KMS-11 (cell line): Measurements from ENCODE around the gene CROT.

ENCODE experiments used
- H2AFZ ChIP-seq: fragments of 200-600 bp; sonication (generic); 2 replicates; pipeline ENCODE4 v1.6.1; 2016; ENCODE audit warnings: antibody characterized with exemption, mixed run types, low read depth
- H3K27ac ChIP-seq: fragments of 200-600 bp; sonication (generic); 2 replicates; pipeline ENCODE4 v1.6.1; 2016; ENCODE audit warnings: mild to moderate bottlenecking, mixed run types
- H3K27me3 ChIP-seq: fragments of 200-600 bp; sonication (generic); 2 replicates; pipeline ENCODE4 v1.6.1; 2017; ENCODE audit warnings: mild to moderate bottlenecking, low read depth, mixed run types, moderate library complexity; ENCODE audit not compliant: insufficient read depth
- H3K36me3 ChIP-seq: fragments of 200-600 bp; sonication (generic); 2 replicates; pipeline ENCODE4 v1.6.1; 2017; ENCODE audit warnings: mild to moderate bottlenecking, mixed run types; ENCODE audit not compliant: insufficient read depth
- H3K4me1 ChIP-seq: fragments of 200-600 bp; sonication (generic); 2 replicates; pipeline ENCODE4 v1.6.1; 2016; ENCODE audit warnings: mild to moderate bottlenecking, low read depth, mixed run types; ENCODE audit not compliant: poor library complexity, severe bottlenecking
- H3K4me2 ChIP-seq: fragments of 200-600 bp; sonication (generic); 2 replicates; pipeline ENCODE4 v1.7.0; 2016; ENCODE audit warnings: mild to moderate bottlenecking, mixed run types
- H3K4me3 ChIP-seq: fragments of 200-600 bp; sonication (generic); IDR thresholded peaks from 2 replicates; pipeline ENCODE4 v1.6.1; 2017; ENCODE audit warnings: low read depth, low read length, mixed read lengths; ENCODE audit not compliant: insufficient read depth
- H3K79me2 ChIP-seq: fragments of 200-600 bp; sonication (generic); 2 replicates; pipeline ENCODE4 v1.6.1; 2016; ENCODE audit warnings: low read depth, mixed run types; ENCODE audit not compliant: insufficient read depth
- H3K9ac ChIP-seq: fragments of 200-600 bp; sonication (generic); 2 replicates; pipeline ENCODE4 v1.6.1; 2016; ENCODE audit warnings: mild to moderate bottlenecking, mixed run types
- H4K20me1 ChIP-seq: fragments of 200-600 bp; sonication (generic); 2 replicates; pipeline ENCODE4 v1.6.1; 2016; ENCODE audit warnings: mild to moderate bottlenecking, mixed run types; ENCODE audit not compliant: insufficient read depth
- CTCF ChIP-seq: fragments of 200-600 bp; sonication (generic); conservative IDR thresholded peaks from 2 replicates; pipeline ENCODE4 v1.6.1; 2017; ENCODE audit warnings: low read depth, mild to moderate bottlenecking, antibody characterized with exemption, low read length, moderate library complexity, mixed read lengths

CROT gene

GRCh38 chr7:87322912-87323311 is 22.6 kb upstream of the CROT start:
- Histone ChIP-seq H3K27me3 (no peaks in the 10 kb centered on the region), H3K9ac (no peak overlapping the region), H3K36me3 (no peaks in the 10 kb centered on the region), H3K79me2 (no peaks in the 10 kb centered on the region), H3K4me3 (no peak overlapping the region), H2AFZ (no peak overlapping the region), H3K4me1 (peaks cover 22% of the 10 kb centered on the region), H3K4me2 (no peak overlapping the region), H4K20me1 (no peaks in the 10 kb centered on the region), H3K27ac (no peak overlapping the region)
- no peak for TF ChIP-seq CTCF

GRCh38 chr7:87325576-87326370 is 19.7 kb upstream of the CROT start:
- H3K9ac ChIP-seq, result no peak overlapping the region
- H4K20me1 ChIP-seq, result no peaks in the 10 kb centered on the region

GRCh38 chr7:87328281-87328680 is 17.2 kb upstream of the CROT start:
- no peak overlapping the region for H2AFZ ChIP-seq
- no peak overlapping the region for H3K9ac ChIP-seq
- H4K20me1 ChIP-seq, result no peaks in the 10 kb centered on the region
- H3K4me3 ChIP-seq, result no peak overlapping the region
- H3K27ac ChIP-seq, result no peak overlapping the region
- no peaks in the 10 kb centered on the region for H3K4me1 ChIP-seq
- no peak for TF ChIP-seq CTCF
- no peak overlapping the region for H3K4me2 ChIP-seq
- no peaks in the 10 kb centered on the region for H3K36me3 ChIP-seq
- H3K27me3 ChIP-seq, result no peaks in the 10 kb centered on the region
- no peaks in the 10 kb centered on the region for H3K79me2 ChIP-seq

More at GRCh38 chr7:87325576-87326370, 19.7 kb upstream of the CROT start:
- H2AFZ ChIP-seq, result no peak overlapping the region
- H3K27me3 ChIP-seq, result no peaks in the 10 kb centered on the region
- H3K27ac ChIP-seq, result no peak overlapping the region
- no peak overlapping the region for H3K4me2 ChIP-seq
- H3K36me3 ChIP-seq, result no peaks in the 10 kb centered on the region
- H3K4me3 ChIP-seq, result no peak overlapping the region
- no peaks in the 10 kb centered on the region for H3K79me2 ChIP-seq
- H3K4me1 ChIP-seq, result no peaks in the 10 kb centered on the region
- TF ChIP-seq CTCF, result no peak

GRCh38 chr7:87330316-87330715 is 15.1 kb upstream of the CROT start:
- no peaks in the 10 kb centered on the region for H3K4me1 ChIP-seq
- no peaks in the 10 kb centered on the region for H3K27me3 ChIP-seq
- no peaks in the 10 kb centered on the region for H4K20me1 ChIP-seq
- no peak overlapping the region for H3K27ac ChIP-seq
- no peak for TF ChIP-seq CTCF
- no peak overlapping the region for H3K9ac ChIP-seq
- no peak overlapping the region for H3K4me3 ChIP-seq
- no peaks in the 10 kb centered on the region for H3K79me2 ChIP-seq
- H3K4me2 ChIP-seq, result no peak overlapping the region
- H2AFZ ChIP-seq, result no peak overlapping the region
- no peaks in the 10 kb centered on the region for H3K36me3 ChIP-seq
